Hepatocyte (in vitro differentiated cells): ENCODE results near the gene SMCP. TPM values are rescaled to one million over a fixed set of nuclear protein-coding genes. Genes with fewer than 3 reads are reported as not detected.

ENCODE experiments used
- DNase-seq: peaks from one replicate; pipeline ENCODE4 v3.0.0-alpha.2; 2016; ENCODE audit warnings: low spot score
- H2AFZ ChIP-seq: fragments of 200-600 bp; sonication (generic); 2 replicates; pipeline ENCODE4 v1.6.0; 2016; ENCODE audit warnings: antibody characterized with exemption, mild to moderate bottlenecking
- H3K27ac ChIP-seq: fragments of 200-600 bp; sonication (generic); 2 replicates; pipeline ENCODE4 v1.5.1; 2016; ENCODE audit warnings: mild to moderate bottlenecking
- H3K27me3 ChIP-seq: fragments of 200-600 bp; sonication (generic); 2 replicates; pipeline ENCODE4 v1.6.1; 2016
- H3K36me3 ChIP-seq: fragments of 200-600 bp; sonication (generic); replicated peaks from 2 replicates; pipeline ENCODE4 v1.5.1; 2016; ENCODE audit warnings: low read depth; ENCODE audit not compliant: insufficient read depth
- H3K4me1 ChIP-seq: fragments of 200-600 bp; sonication (generic); 2 replicates; pipeline ENCODE4 v1.5.1; 2016; ENCODE audit warnings: mild to moderate bottlenecking, moderate library complexity; ENCODE audit not compliant: insufficient read depth
- H3K4me2 ChIP-seq: fragments of 200-600 bp; sonication (generic); 2 replicates; pipeline ENCODE4 v1.6.0; 2016
- H3K4me3 ChIP-seq: fragments of 200-600 bp; sonication (generic); 2 replicates; pipeline ENCODE4 v1.5.1; 2016; ENCODE audit warnings: mild to moderate bottlenecking
- H3K79me2 ChIP-seq: fragments of 200-600 bp; sonication (generic); 2 replicates; pipeline ENCODE4 v1.6.0; 2017; ENCODE audit warnings: mild to moderate bottlenecking
- H3K9me2 ChIP-seq: fragments of 200-600 bp; sonication (generic); replicated peaks from 2 replicates; pipeline ENCODE4 v1.6.0; 2017; ENCODE audit warnings: mild to moderate bottlenecking; ENCODE audit not compliant: insufficient read depth
- H3K9me3 ChIP-seq: fragments of 200-600 bp; sonication (generic); 2 replicates; pipeline ENCODE4 v1.5.1; 2016; ENCODE audit warnings: low read depth, mild to moderate bottlenecking
- H4K20me1 ChIP-seq: fragments of 200-600 bp; sonication (generic); 2 replicates; pipeline ENCODE4 v1.6.0; 2016; ENCODE audit warnings: mild to moderate bottlenecking; ENCODE audit not compliant: insufficient read depth, poor library complexity, severe bottlenecking
- EZH2 ChIP-seq: fragments of 200-600 bp; sonication (generic); IDR thresholded peaks from 2 replicates; pipeline ENCODE4 v1.6.1; 2016; ENCODE audit warnings: antibody characterized with exemption, mild to moderate bottlenecking, borderline replicate concordance
- EZH2phosphoT487 ChIP-seq: fragments of 200-600 bp; sonication (generic); IDR thresholded peaks from one replicate; pipeline ENCODE4 v1.6.1; 2018; ENCODE audit warnings: antibody characterized with exemption, mild to moderate bottlenecking, low read depth, moderate library complexity; ENCODE audit not compliant: unreplicated experiment, severe bottlenecking
- WGBS: methylation state at CpG from one replicate; pipeline ENCODE4 v1.1.6; 2016; ENCODE audit warnings: low lambda C conversion rate; ENCODE audit errors: missing lambda C conversion rate; 5-methylcytosine and 5-hydroxymethylcytosine counted together
- polyA plus RNA-seq: library from polyadenylated mRNA; unstranded; fragments of >200 nt; fragmentation: Nextera tagmentation; extraction: Ambion mirVana; gene quantifications from 2 replicates; pipeline ENCODE4 v1.2.1, GENCODE V29; 2016
- total RNA-seq: library from RNA; depleted of rRNA; stranded (reverse); fragments of >200 nt; gene quantifications from 2 replicates; pipeline ENCODE4 v1.2.3, GENCODE V29; 2014
- TF ChIP-seq, protein P1 (sequence below): fragments of 200-600 bp; sonication (generic); IDR thresholded peaks from 2 replicates; pipeline ENCODE4 v1.5.1; 2016; ENCODE audit warnings: antibody characterized with exemption, mild to moderate bottlenecking; ENCODE audit not compliant: poor library complexity

SMCP gene
- total and polyA plus RNA-seq, 2 experiments from 2014 or later, result not detected

DNA sequence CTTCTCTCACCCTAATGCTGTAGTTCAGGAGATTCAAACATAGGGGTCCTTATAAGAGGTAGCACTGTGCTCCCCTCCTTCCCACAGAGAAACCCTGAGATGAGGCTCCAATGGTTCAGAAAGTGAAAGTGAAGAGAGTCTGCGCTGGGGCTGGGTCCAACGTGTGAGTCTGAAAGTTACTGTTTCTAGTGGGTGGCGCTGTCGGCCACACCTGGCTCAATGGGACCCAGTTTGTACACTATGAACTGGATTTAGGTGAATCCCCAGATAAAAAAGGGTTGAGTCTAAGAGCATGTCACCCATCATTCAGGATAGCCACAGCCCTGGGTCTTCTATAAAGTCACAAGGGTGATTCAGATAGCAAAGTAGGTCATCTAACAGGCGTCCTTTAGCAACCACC is 2.8 kb downstream of the SMCP start:
- H3K79me2 ChIP-seq, result no peaks in the 10 kb centered on the region
- H3K4me1 ChIP-seq, result no peaks in the 10 kb centered on the region
- no peak overlapping the region for H2AFZ ChIP-seq
- TF ChIP-seq, protein P1, sequence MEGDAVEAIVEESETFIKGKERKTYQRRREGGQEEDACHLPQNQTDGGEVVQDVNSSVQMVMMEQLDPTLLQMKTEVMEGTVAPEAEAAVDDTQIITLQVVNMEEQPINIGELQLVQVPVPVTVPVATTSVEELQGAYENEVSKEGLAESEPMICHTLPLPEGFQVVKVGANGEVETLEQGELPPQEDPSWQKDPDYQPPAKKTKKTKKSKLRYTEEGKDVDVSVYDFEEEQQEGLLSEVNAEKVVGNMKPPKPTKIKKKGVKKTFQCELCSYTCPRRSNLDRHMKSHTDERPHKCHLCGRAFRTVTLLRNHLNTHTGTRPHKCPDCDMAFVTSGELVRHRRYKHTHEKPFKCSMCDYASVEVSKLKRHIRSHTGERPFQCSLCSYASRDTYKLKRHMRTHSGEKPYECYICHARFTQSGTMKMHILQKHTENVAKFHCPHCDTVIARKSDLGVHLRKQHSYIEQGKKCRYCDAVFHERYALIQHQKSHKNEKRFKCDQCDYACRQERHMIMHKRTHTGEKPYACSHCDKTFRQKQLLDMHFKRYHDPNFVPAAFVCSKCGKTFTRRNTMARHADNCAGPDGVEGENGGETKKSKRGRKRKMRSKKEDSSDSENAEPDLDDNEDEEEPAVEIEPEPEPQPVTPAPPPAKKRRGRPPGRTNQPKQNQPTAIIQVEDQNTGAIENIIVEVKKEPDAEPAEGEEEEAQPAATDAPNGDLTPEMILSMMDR, result no peak
- TF ChIP-seq EZH2 (no peak), EZH2phosphoT487 (no peak)
- no peaks in the 10 kb centered on the region for H3K27me3 ChIP-seq
- H3K9me2 ChIP-seq, result no peaks in the 10 kb centered on the region
- no peak overlapping the region for H3K4me2 ChIP-seq
- H3K4me3 ChIP-seq, result no peak overlapping the region
- H3K36me3 ChIP-seq, result no peaks in the 10 kb centered on the region
- no peak for DNase-seq
- no peak overlapping the region for H3K27ac ChIP-seq
- no peaks in the 10 kb centered on the region for H4K20me1 ChIP-seq
- 62% methylated on average over 5 of the region's 5 CpGs for WGBS
- no peaks in the 10 kb centered on the region for H3K9me3 ChIP-seq

DNA sequence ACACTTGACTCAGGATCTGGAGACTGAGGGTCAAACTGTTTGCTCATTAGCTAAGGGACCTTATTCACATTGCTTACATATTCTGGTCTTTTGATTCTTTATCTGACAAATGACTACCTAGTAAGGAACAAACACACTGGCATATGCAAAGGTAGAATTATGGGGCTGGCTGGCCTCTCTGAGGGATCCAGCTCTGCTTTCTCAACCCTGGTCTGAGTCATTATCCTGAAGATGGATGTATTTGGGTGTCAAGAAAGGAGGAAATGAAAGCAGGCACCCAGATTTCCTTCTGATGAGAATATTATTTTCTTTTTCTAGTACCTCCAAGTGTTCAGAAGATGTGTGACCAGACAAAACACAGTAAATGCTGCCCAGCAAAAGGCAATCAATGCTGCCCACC is 6.0 kb downstream of the SMCP start:
- H3K27me3 ChIP-seq, result no peaks in the 10 kb centered on the region
- H3K36me3 ChIP-seq, result no peaks in the 10 kb centered on the region

DNA sequence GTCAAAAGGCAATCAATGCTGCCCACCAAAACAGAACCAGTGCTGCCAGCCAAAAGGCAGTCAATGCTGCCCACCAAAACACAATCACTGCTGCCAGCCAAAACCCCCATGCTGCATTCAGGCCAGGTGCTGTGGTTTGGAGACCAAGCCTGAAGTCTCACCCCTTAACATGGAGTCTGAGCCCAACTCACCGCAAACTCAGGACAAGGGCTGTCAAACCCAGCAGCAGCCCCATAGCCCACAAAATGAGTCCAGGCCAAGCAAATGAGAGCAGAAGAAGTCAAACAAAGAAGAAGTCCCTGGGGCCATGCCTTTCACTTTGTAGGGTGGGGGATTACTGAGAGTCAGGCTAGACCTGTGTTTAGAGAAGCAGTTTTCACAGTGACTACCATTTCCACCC is 6.4 kb downstream of the SMCP start:
- H3K9me2 ChIP-seq, result no peaks in the 10 kb centered on the region
- 100% methylated on average over 1 of the region's 1 CpG for WGBS
- H3K4me2 ChIP-seq, result no peak overlapping the region
- no peak overlapping the region for H3K4me3 ChIP-seq
- no peak for DNase-seq
- H4K20me1 ChIP-seq, result no peaks in the 10 kb centered on the region
- H3K79me2 ChIP-seq, result no peaks in the 10 kb centered on the region
- H3K4me1 ChIP-seq, result no peaks in the 10 kb centered on the region
- no peak overlapping the region for H2AFZ ChIP-seq
- no peaks in the 10 kb centered on the region for H3K9me3 ChIP-seq
- H3K27me3 ChIP-seq, result no peaks in the 10 kb centered on the region
- no peaks in the 10 kb centered on the region for H3K36me3 ChIP-seq
- H3K27ac ChIP-seq, result no peak overlapping the region
- no peak for TF ChIP-seq EZH2phosphoT487
- TF ChIP-seq, protein P1, result no peak
- no peak for TF ChIP-seq EZH2

More for the DNA sequence above, 6.0 kb downstream of the SMCP start:
- Histone ChIP-seq H2AFZ (no peak overlapping the region), H3K9me2 (no peaks in the 10 kb centered on the region), H3K9me3 (no peaks in the 10 kb centered on the region), H3K4me2 (no peak overlapping the region), H3K4me1 (no peaks in the 10 kb centered on the region), H3K4me3 (no peak overlapping the region), H4K20me1 (no peaks in the 10 kb centered on the region), H3K79me2 (no peaks in the 10 kb centered on the region), H3K27ac (no peak overlapping the region)
- TF ChIP-seq, protein P1, result no peak
- TF ChIP-seq EZH2phosphoT487, result no peak
- no peak for TF ChIP-seq EZH2
- no peak for DNase-seq
